ENCODE measurements around the gene LRP1B. TPM values are rescaled to one million over a fixed set of nuclear protein-coding genes. Genes with fewer than 3 reads are reported as not detected.

LRP1B gene
- total and polyA plus RNA-seq, 7 experiments from 2014 or later: 0.10 TPM; not detected in 6

DNA sequence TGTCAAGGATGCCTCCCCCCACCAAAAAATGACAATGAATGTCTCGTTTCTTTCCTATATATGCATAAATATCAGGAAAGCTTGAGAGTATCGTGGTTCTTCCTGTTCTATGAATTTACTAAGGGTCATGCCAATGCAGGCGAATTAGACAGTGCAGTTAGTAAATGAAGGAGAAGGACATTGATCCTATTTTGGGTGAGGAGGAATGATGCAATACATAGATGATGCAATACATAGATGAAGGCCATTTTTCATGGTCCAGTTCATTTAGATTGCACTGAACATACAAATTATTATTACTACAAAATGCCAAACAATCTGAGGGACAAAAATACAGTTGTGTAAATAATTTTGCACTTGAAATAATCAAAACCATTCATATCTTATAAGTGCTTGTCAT lies 1265.0 kb downstream of the LRP1B start:
- Mint-ChIP-seq H3K27me3 (no peaks in the 10 kb centered on the region), H3K9me3 (peaks cover 0 to 29% (median 6%) of the 10 kb centered on the region in 11 donors), H3K4me1 (peaks cover 0 to 1% (median 0%) of the 10 kb centered on the region in 7 donors), H3K36me3 (no peaks in the 10 kb centered on the region), H3K4me3 (no peak overlapping the region), H3K27ac (no peak overlapping the region)
- Histone ChIP-seq H3K27ac (ENCODE audit: low read depth, low read length) (no peak overlapping the region), H3K4me3 (ENCODE audit: low read length) (no peak overlapping the region), H3K9me3 (ENCODE audit: control insufficient read depth in 2 of 3, low read length in 3 of 3) (peaks cover 0 to 6% (median 0%) of the 10 kb centered on the region in 3 experiments), H3K27me3 (ENCODE audit: control insufficient read depth in 2 of 2, insufficient read depth in 2 of 2, low read length in 2 of 2) (no peaks in the 10 kb centered on the region), H3K4me1 (ENCODE audit: control insufficient read depth in 2 of 2, insufficient read depth in 2 of 2, low read length in 2 of 2) (no peaks in the 10 kb centered on the region), H3K36me3 (ENCODE audit: control insufficient read depth in 2 of 3, insufficient read depth in 3 of 3, low read length in 3 of 3) (no peaks in the 10 kb centered on the region)
- intact Hi-C loops (cut with micrococcal nuclease): no loop called here
- ATAC-seq (no peak), DNase-seq (no peak)
- ChIA-PET CTCF (no interaction called here), POLR2A (no interaction called here)

DNA sequence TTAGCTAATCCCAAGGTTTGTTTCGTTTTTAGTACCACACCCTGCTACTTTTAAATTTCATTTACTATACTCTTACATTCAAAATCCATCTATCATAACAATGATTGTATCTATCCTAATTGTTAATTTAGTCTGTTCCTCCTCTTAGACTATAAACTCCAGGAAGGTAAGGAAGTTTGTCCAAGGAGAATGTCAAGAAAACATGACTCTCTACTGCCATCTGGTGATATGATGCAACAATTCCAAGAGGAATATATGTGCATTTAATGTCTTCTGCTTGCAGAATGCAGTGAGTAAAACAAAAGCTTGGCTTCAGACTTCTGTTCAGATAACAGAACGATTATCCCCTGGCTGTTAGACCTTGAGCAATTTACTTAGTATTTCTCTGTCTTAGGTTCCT lies 1267.1 kb downstream of the LRP1B start:
- H3K27me3 ChIP-seq (ENCODE audit: control insufficient read depth in 2 of 2, insufficient read depth in 2 of 2, low read length in 2 of 2): no peaks in the 10 kb centered on the region
- H3K4me1 Mint-ChIP-seq: no peaks in the 10 kb centered on the region
- no peak overlapping the region for H3K27ac ChIP-seq (ENCODE audit: low read depth, low read length)
- H3K36me3 Mint-ChIP-seq: no peaks in the 10 kb centered on the region
- H3K4me3 ChIP-seq (ENCODE audit: low read length): no peak overlapping the region
- no peaks in the 10 kb centered on the region for H3K9me3 ChIP-seq (ENCODE audit: control insufficient read depth in 2 of 3, low read length in 3 of 3)
- intact Hi-C loops (cut with micrococcal nuclease): no loop called here
- CTCF ChIA-PET: no interaction called here
- H3K4me1 ChIP-seq (ENCODE audit: control insufficient read depth in 2 of 2, insufficient read depth in 2 of 2, low read length in 2 of 2): no peaks in the 10 kb centered on the region
- H3K9me3 Mint-ChIP-seq: peaks cover 0 to 22% (median 2%) of the 10 kb centered on the region in 11 donors
- no peak overlapping the region for H3K4me3 Mint-ChIP-seq
- no peaks in the 10 kb centered on the region for H3K36me3 ChIP-seq (ENCODE audit: control insufficient read depth in 2 of 3, insufficient read depth in 3 of 3, low read length in 3 of 3)
- H3K27ac Mint-ChIP-seq: no peak overlapping the region
- DNase-seq (no peak), ATAC-seq (no peak)
- POLR2A ChIA-PET: no interaction called here
- no peaks in the 10 kb centered on the region for H3K27me3 Mint-ChIP-seq

DNA sequence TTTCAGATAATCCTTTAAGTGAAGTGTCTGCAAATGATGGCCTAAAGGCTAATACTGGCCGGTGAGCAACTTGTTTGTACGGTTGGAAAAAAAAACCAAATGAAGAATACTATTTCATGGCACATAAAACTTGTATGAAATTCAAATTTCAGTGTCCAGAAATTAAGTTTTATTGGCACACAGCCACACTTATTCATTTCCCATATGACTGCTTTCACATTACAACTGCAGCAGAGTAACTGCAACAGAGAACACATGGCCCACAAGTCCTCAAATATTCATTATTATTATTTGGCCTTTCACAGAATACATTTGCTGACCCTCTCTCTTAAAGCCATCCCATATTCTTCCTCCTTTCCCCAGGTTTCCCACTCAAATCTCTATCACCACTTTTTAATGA lies 1268.6 kb downstream of the LRP1B start:
- Mint-ChIP-seq H3K4me3 (no peak overlapping the region), H3K36me3 (no peaks in the 10 kb centered on the region), H3K27ac (no peak overlapping the region), H3K27me3 (no peaks in the 10 kb centered on the region), H3K4me1 (no peaks in the 10 kb centered on the region), H3K9me3 (peaks cover 0 to 17% (median 2%) of the 10 kb centered on the region in 11 donors)
- DNase-seq (no peak), ATAC-seq (no peak)
- no peak overlapping the region for H3K27ac ChIP-seq (ENCODE audit: low read depth, low read length)
- no peaks in the 10 kb centered on the region for H3K36me3 ChIP-seq (ENCODE audit: control insufficient read depth in 2 of 3, insufficient read depth in 3 of 3, low read length in 3 of 3)
- H3K9me3 ChIP-seq (ENCODE audit: control insufficient read depth in 2 of 3, low read length in 3 of 3): no peaks in the 10 kb centered on the region
- ChIA-PET CTCF (interaction anchor here (0.6 to 0.8 kb wide), 2 partner anchors 68 to 1705 kb away, joined by 3 read pairs; no protein-coding TSS in a partner anchor), POLR2A (no interaction called here)
- intact Hi-C loops (cut with micrococcal nuclease): no loop called here
- no peaks in the 10 kb centered on the region for H3K4me1 ChIP-seq (ENCODE audit: control insufficient read depth in 2 of 2, insufficient read depth in 2 of 2, low read length in 2 of 2)
- no peak overlapping the region for H3K4me3 ChIP-seq (ENCODE audit: low read length)
- H3K27me3 ChIP-seq (ENCODE audit: control insufficient read depth in 2 of 2, insufficient read depth in 2 of 2, low read length in 2 of 2): no peaks in the 10 kb centered on the region

DNA sequence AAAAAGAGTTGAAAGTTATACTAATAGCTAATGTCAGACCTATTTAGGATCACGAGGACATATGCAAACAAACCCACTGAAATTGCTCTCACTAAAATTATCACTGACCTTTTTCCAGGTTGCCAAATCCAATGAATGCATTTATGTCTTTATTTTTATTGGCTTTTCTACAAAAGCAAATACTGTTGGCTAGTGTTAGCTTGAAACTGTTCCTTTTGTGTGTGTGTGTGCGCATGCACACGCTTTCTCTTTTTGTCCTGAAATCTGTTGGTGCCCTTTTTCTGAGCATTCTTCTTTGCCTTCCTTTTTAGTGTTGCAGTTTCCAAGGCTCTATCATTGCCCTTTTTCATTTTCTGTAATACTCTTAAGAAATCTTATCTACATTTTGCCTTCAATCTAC lies 1269.2 kb downstream of the LRP1B start:
- Histone ChIP-seq H3K36me3 (ENCODE audit: control insufficient read depth in 2 of 3, insufficient read depth in 3 of 3, low read length in 3 of 3) (no peaks in the 10 kb centered on the region), H3K27me3 (ENCODE audit: control insufficient read depth in 2 of 2, insufficient read depth in 2 of 2, low read length in 2 of 2) (no peaks in the 10 kb centered on the region), H3K4me3 (ENCODE audit: low read length) (no peak overlapping the region), H3K4me1 (ENCODE audit: control insufficient read depth in 2 of 2, insufficient read depth in 2 of 2, low read length in 2 of 2) (no peaks in the 10 kb centered on the region), H3K9me3 (ENCODE audit: control insufficient read depth in 2 of 3, low read length in 3 of 3) (no peaks in the 10 kb centered on the region), H3K27ac (ENCODE audit: low read depth, low read length) (no peak overlapping the region)
- H3K4me3 Mint-ChIP-seq: no peak overlapping the region
- H3K4me1 Mint-ChIP-seq: no peaks in the 10 kb centered on the region
- POLR2A ChIA-PET: no interaction called here
- CTCF ChIA-PET: interaction anchor here (0.6 kb wide), 1 partner anchor 1705 kb away, joined by 3 read pairs; no protein-coding TSS in a partner anchor
- peaks cover 0 to 13% (median 2%) of the 10 kb centered on the region in 11 donors for H3K9me3 Mint-ChIP-seq
- DNase-seq (no peak), ATAC-seq (no peak)
- intact Hi-C loops (cut with micrococcal nuclease): no loop called here
- no peak overlapping the region for H3K27ac Mint-ChIP-seq
- no peaks in the 10 kb centered on the region for H3K36me3 Mint-ChIP-seq
- H3K27me3 Mint-ChIP-seq: no peaks in the 10 kb centered on the region

DNA sequence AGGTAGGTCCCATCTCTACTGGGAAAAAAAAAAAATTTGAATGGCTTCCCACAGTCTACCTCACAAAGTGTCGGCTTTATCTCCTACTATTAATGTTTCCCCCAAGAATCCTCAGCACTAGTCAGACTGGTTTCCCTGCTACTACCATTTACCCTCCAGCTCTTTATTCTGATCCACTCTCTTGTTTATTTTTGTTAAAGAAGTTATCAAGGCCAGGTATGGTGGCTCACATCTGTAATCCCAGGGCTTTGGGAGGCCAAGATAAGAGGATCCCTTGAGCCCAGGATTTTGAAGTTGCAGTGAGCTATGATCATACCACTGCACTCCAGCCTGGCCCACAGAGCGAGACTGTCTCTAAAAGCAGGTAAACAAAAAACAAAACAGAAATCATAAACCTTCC lies 1275.3 kb downstream of the LRP1B start:
- ATAC-seq: no peak
- peaks cover 0 to 14% (median 4%) of the 10 kb centered on the region in 11 donors for H3K9me3 Mint-ChIP-seq
- H3K27me3 Mint-ChIP-seq: no peaks in the 10 kb centered on the region
- H3K27ac ChIP-seq (ENCODE audit: low read depth, low read length): no peak overlapping the region
- no peaks in the 10 kb centered on the region for H3K36me3 ChIP-seq (ENCODE audit: control insufficient read depth in 2 of 3, insufficient read depth in 3 of 3, low read length in 3 of 3)
- no peak overlapping the region for H3K27ac Mint-ChIP-seq
- H3K36me3 Mint-ChIP-seq: no peaks in the 10 kb centered on the region
- DNase-seq: no peak
- no peaks in the 10 kb centered on the region for H3K9me3 ChIP-seq (ENCODE audit: control insufficient read depth in 2 of 3, low read length in 3 of 3)
- H3K4me1 ChIP-seq (ENCODE audit: control insufficient read depth in 2 of 2, insufficient read depth in 2 of 2, low read length in 2 of 2): no peaks in the 10 kb centered on the region
- ChIA-PET CTCF (no interaction called here), POLR2A (no interaction called here)
- no peaks in the 10 kb centered on the region for H3K27me3 ChIP-seq (ENCODE audit: control insufficient read depth in 2 of 2, insufficient read depth in 2 of 2, low read length in 2 of 2)
- H3K4me3 ChIP-seq (ENCODE audit: low read length): no peak overlapping the region
- no peak overlapping the region for H3K4me3 Mint-ChIP-seq
- intact Hi-C loops (cut with micrococcal nuclease): no loop called here
- no peaks in the 10 kb centered on the region for H3K4me1 Mint-ChIP-seq

DNA sequence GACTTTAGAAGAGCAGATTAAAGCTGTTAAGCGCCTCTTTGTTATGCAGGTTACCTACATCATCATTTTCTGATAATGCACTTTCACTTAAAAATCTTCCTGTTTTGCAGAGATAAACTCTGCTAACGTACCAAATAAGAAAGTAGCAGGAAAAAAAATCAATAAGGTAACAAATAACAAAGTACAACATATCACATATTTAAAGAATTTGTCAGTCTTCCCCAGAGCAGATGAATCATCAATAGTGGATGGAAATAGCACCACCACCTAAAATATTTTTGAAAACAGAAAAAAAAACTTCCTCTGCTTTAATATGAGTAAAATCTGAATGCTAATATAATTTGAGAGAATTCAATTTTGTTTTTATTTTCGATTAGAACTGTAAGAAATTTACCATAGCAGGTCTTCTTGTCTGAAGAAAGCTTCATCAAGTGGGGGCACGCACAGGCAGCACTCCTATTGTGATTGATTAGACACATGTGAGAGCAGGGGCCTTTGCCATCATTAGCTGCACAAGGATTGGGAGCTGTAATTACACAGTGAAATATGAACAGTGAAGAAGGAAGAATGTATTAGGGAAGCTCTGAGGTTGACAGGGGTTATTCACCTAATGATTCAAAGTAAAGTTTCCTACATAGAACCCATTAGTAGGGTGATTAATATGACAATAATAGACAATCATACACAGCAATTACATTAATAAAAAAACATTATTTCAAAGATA lies 1279.4 kb downstream of the LRP1B start:
- no peak for ATAC-seq
- POLR2A ChIA-PET: no interaction called here
- H3K36me3 Mint-ChIP-seq: no peaks in the 10 kb centered on the region
- no peaks in the 10 kb centered on the region for H3K9me3 ChIP-seq (ENCODE audit: control insufficient read depth in 2 of 3, low read length in 3 of 3)
- H3K9me3 Mint-ChIP-seq: peaks cover 0 to 17% (median 2%) of the 10 kb centered on the region in 11 donors
- no peak overlapping the region for H3K27ac Mint-ChIP-seq
- no peak overlapping the region for H3K4me3 Mint-ChIP-seq
- H3K27me3 ChIP-seq (ENCODE audit: control insufficient read depth in 2 of 2, insufficient read depth in 2 of 2, low read length in 2 of 2): no peaks in the 10 kb centered on the region
- no peak for DNase-seq
- CTCF ChIA-PET: no interaction called here
- intact Hi-C loops (cut with micrococcal nuclease): no loop called here
- no peak overlapping the region for H3K4me3 ChIP-seq (ENCODE audit: low read length)
- H3K4me1 Mint-ChIP-seq: no peaks in the 10 kb centered on the region
- no peak overlapping the region for H3K27ac ChIP-seq (ENCODE audit: low read depth, low read length)
- H3K36me3 ChIP-seq (ENCODE audit: control insufficient read depth in 2 of 3, insufficient read depth in 3 of 3, low read length in 3 of 3): no peaks in the 10 kb centered on the region
- H3K4me1 ChIP-seq (ENCODE audit: control insufficient read depth in 2 of 2, insufficient read depth in 2 of 2, low read length in 2 of 2): no peaks in the 10 kb centered on the region
- no peaks in the 10 kb centered on the region for H3K27me3 Mint-ChIP-seq

DNA sequence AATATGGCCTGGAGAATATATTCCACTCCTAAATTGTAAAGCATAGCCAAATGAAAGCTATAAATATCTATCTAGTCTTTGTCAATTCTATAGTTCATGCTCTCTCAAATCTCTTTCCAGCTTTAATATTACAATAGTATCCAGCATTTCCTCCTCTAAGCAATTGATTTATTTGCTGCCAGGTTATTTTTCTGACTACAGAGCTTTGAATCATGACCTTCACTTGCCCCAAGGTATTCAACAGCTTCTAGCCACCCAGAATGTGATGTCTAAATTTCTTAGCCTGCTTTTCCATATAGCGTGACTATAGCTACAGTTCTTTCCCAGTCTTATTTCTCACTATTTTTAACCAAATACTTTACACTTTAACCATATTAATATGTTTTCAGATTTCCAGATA lies 1287.6 kb downstream of the LRP1B start:
- no peaks in the 10 kb centered on the region for H3K36me3 Mint-ChIP-seq
- H3K4me3 ChIP-seq (ENCODE audit: low read length): no peak overlapping the region
- H3K27me3 Mint-ChIP-seq: no peaks in the 10 kb centered on the region
- ATAC-seq: no peak
- no peaks in the 10 kb centered on the region for H3K27me3 ChIP-seq (ENCODE audit: control insufficient read depth in 2 of 2, insufficient read depth in 2 of 2, low read length in 2 of 2)
- no peaks in the 10 kb centered on the region for H3K9me3 ChIP-seq (ENCODE audit: control insufficient read depth in 2 of 3, low read length in 3 of 3)
- no peak overlapping the region for H3K4me3 Mint-ChIP-seq
- ChIA-PET POLR2A (no interaction called here), CTCF (no interaction called here)
- intact Hi-C loops (cut with micrococcal nuclease): no loop called here
- no peaks in the 10 kb centered on the region for H3K4me1 ChIP-seq (ENCODE audit: control insufficient read depth in 2 of 2, insufficient read depth in 2 of 2, low read length in 2 of 2)
- no peak overlapping the region for H3K27ac Mint-ChIP-seq
- no peaks in the 10 kb centered on the region for H3K36me3 ChIP-seq (ENCODE audit: control insufficient read depth in 2 of 3, insufficient read depth in 3 of 3, low read length in 3 of 3)
- no peaks in the 10 kb centered on the region for H3K4me1 Mint-ChIP-seq
- H3K27ac ChIP-seq (ENCODE audit: low read depth, low read length): no peak overlapping the region
- H3K9me3 Mint-ChIP-seq: peaks cover 0 to 12% (median 2%) of the 10 kb centered on the region in 11 donors
- no peak for DNase-seq

All from naive thymus-derived CD4-positive, alpha-beta T cell (primary cell).